HEK293T (cell line): ENCODE data around the gene AHNAK2.

Experiments used
- CTCF ChIA-PET: fragments of 350-600 bp; formaldehyde crosslinking; extraction: SDS; loops from one replicate; lab custom pipeline; 2021; ENCODE audit warnings: antibody characterized with exemption, inconsistent platforms; lab: Yijun Ruan, JAX
- POLR2A ChIA-PET: fragments of 350-600 bp; formaldehyde crosslinking; extraction: SDS; loops from one replicate; lab custom pipeline; 2020; ENCODE audit warnings: antibody characterized with exemption, inconsistent platforms; lab: Yijun Ruan, JAX
- DNase-seq: peaks from one replicate; pipeline ENCODE4 v3.0.0; 2012; ENCODE audit warnings: mixed read lengths; ENCODE audit errors: extremely low spot score
- ARNT ChIP-seq: fragments of 450-650 bp; IDR thresholded peaks from 2 replicates; pipeline ENCODE4 v1.6.1; 2017; ENCODE audit warnings: mild to moderate bottlenecking
- BHLHE40 ChIP-seq: fragments of 450-650 bp; IDR thresholded peaks from 2 replicates; pipeline ENCODE4 v1.6.1; 2016; ENCODE audit warnings: mild to moderate bottlenecking, moderate library complexity, borderline replicate concordance
- CTBP1 ChIP-seq: fragments of 450-650 bp; IDR thresholded peaks from 2 replicates; pipeline ENCODE4 v1.6.1; 2016; ENCODE audit warnings: borderline replicate concordance
- ELF4 ChIP-seq: fragments of 450-650 bp; IDR thresholded peaks from 2 replicates; pipeline ENCODE4 v1.6.1; 2017; ENCODE audit warnings: antibody characterized with exemption
- FOXA1 ChIP-seq: fragments of 450-650 bp; IDR thresholded peaks from 2 replicates; pipeline ENCODE4 v1.6.1; 2016; ENCODE audit warnings: mild to moderate bottlenecking
- FOXK2 ChIP-seq: fragments of 450-650 bp; IDR thresholded peaks from 2 replicates; pipeline ENCODE4 v1.6.1; 2016; ENCODE audit warnings: mild to moderate bottlenecking
- FOXM1 ChIP-seq: fragments of 450-650 bp; IDR thresholded peaks from 2 replicates; pipeline ENCODE4 v1.6.1; 2017; ENCODE audit warnings: mild to moderate bottlenecking, borderline replicate concordance
- HDGF ChIP-seq: fragments of 450-650 bp; IDR thresholded peaks from 2 replicates; pipeline ENCODE4 v1.6.1; 2017; ENCODE audit warnings: antibody characterized with exemption, borderline replicate concordance
- L3MBTL2 ChIP-seq: fragments of 450-650 bp; conservative IDR thresholded peaks from 2 replicates; pipeline ENCODE4 v1.6.1; 2016; ENCODE audit warnings: mild to moderate bottlenecking
- LEF1 ChIP-seq: fragments of 450-650 bp; IDR thresholded peaks from 2 replicates; pipeline ENCODE4 v1.6.1; 2017; ENCODE audit warnings: mild to moderate bottlenecking, borderline replicate concordance
- NFRKB ChIP-seq: fragments of 450-650 bp; IDR thresholded peaks from 2 replicates; pipeline ENCODE4 v1.6.1; 2016; ENCODE audit warnings: mild to moderate bottlenecking, moderate library complexity
- SP1 ChIP-seq: fragments of 450-650 bp; IDR thresholded peaks from 2 replicates; pipeline ENCODE4 v1.6.1; 2017
- SUZ12 ChIP-seq: fragments of 450-650 bp; IDR thresholded peaks from 2 replicates; pipeline ENCODE4 v1.6.1; 2016; ENCODE audit warnings: mild to moderate bottlenecking
- TARDBP ChIP-seq: fragments of 450-650 bp; IDR thresholded peaks from 2 replicates; pipeline ENCODE4 v1.6.1; 2016
- ZNF384 ChIP-seq: fragments of 450-650 bp; IDR thresholded peaks from 2 replicates; pipeline ENCODE4 v1.6.1; 2016
- TF ChIP-seq, protein P1 (sequence below): fragments of 450-650 bp; IDR thresholded peaks from 2 replicates; pipeline ENCODE4 v1.6.1; 2016

Gene AHNAK2

GRCh38 chr14:104929268-104930230 is 48.6 kb downstream of the AHNAK2 start:
- CTCF ChIA-PET, result interaction anchor here (0.6 kb wide), 2 partner anchors 103 to 1134 kb away, joined by 3 read pairs; no protein-coding TSS in a partner anchor

GRCh38 chr14:104928391-104929133 is 49.6 kb downstream of the AHNAK2 start:
- CTCF ChIA-PET, result interaction anchor here (0.6 kb wide), 1 partner anchor 1135 kb away, joined by 3 read pairs; no protein-coding TSS in a partner anchor
- POLR2A ChIA-PET, result interaction anchor here (1.1 kb wide), 1 partner anchor 92 kb away, joined by 3 read pairs; the partner anchor contains the start of gene CDCA4
- no peak for TF ChIP-seq NFRKB
- TF ChIP-seq TARDBP, result no peak
- TF ChIP-seq ZNF384, result no peak
- no peak for TF ChIP-seq LEF1
- no peak for TF ChIP-seq SUZ12
- TF ChIP-seq BHLHE40, result no peak
- no peak for TF ChIP-seq L3MBTL2
- DNase-seq, result no peak

More at GRCh38 chr14:104929268-104930230, 48.6 kb downstream of the AHNAK2 start:
- TF ChIP-seq ZNF384 (no peak), NFRKB (no peak), TARDBP (no peak), FOXK2 (no peak), LEF1 (no peak), SUZ12 (no peak), FOXM1 (no peak), SP1 (no peak), L3MBTL2 (no peak), BHLHE40 (no peak), HDGF (no peak), ELF4 (no peak), FOXA1 (no peak), CTBP1 (no peak), ARNT (no peak)
- TF ChIP-seq, protein P1, sequence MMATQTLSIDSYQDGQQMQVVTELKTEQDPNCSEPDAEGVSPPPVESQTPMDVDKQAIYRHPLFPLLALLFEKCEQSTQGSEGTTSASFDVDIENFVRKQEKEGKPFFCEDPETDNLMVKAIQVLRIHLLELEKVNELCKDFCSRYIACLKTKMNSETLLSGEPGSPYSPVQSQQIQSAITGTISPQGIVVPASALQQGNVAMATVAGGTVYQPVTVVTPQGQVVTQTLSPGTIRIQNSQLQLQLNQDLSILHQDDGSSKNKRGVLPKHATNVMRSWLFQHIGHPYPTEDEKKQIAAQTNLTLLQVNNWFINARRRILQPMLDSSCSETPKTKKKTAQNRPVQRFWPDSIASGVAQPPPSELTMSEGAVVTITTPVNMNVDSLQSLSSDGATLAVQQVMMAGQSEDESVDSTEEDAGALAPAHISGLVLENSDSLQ, result no peak
- POLR2A ChIA-PET, result interaction anchor here (1.1 kb wide), 1 partner anchor 91 kb away, joined by 3 read pairs; the partner anchor contains the start of gene CDCA4
- no peak for DNase-seq

- ChIA-PET POLR2A (no interaction called here), CTCF (no interaction called here)
- no peak for DNase-seq
- TF ChIP-seq SUZ12 (no peak), ZNF384 (no peak), LEF1 (no peak)
These were observed 50.3 kb downstream of the AHNAK2 start for GRCh38 chr14:104927901-104928300.

GRCh38 chr14:104927432-104927816 is 50.8 kb downstream of the AHNAK2 start:
- CTCF ChIA-PET, result interaction anchor here (0.6 kb wide), 1 partner anchor 412 kb away, joined by 4 read pairs; no protein-coding TSS in a partner anchor
- DNase-seq, result no peak
- POLR2A ChIA-PET, result no interaction called here
- no peak for TF ChIP-seq CTBP1
- TF ChIP-seq FOXM1, result no peak

DNA sequence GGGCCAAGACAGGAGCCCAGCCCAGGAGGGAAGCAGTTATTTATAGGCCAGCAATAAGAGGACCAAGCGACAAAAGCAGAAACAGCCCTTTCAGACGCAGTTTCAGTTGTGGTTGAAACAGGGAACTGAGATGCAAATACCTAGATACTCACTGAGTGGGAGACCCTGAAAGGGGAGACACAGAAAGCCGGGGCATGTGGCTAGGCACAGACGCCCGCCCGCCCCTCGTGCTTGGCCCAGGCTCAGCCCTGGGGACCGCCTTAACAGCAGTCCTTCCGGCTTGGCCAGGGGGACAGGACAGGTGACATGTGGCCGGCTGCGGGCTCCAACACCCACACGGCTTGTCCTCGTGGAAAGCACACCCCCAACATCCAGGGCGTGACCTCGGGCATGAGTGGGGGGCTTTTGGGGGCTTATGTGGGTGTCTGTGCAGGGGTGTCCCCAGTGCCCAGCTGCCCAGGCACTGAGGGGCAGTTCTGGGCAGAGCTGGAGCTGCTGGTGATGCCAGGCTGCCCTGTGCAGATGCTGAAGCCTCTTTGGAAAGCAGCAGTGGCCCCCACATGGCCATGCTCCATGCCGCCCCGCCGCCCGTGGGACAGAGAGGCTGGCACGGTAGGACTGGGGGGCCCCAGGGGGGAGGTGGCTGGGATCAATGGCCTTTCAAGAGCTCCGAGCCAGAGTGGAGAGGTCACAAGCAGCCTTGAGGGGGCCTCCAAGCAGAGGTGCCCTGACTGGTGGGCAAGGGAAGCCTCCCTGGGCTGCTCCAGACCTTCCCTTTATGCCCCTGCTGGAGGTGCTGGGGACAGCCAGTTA is 51.3 kb downstream of the AHNAK2 start:
- TF ChIP-seq, protein P1, result no peak
- TF ChIP-seq NFRKB (no peak), LEF1 (no peak), CTBP1 (no peak), FOXA1 (no peak), ZNF384 (no peak), FOXM1 (no peak), L3MBTL2 (no peak), SUZ12 (no peak), ARNT (no peak), FOXK2 (no peak), BHLHE40 (no peak), SP1 (no peak), TARDBP (no peak), HDGF (no peak), ELF4 (no peak)
- ChIA-PET POLR2A (no interaction called here), CTCF (interaction anchor here (0.6 kb wide), 1 partner anchor 411 kb away, joined by 4 read pairs; no protein-coding TSS in a partner anchor)
- no peak for DNase-seq
